Activated CD8-positive, alpha-beta memory T cell treated with anti-CD3 and anti-CD28 coated beads, Interleukin-2, amount 50 U/mL, for 1 hour (primary cell): ENCODE data around the gene ADD2.
"Not testable (repeated sequence)": the region's sequence is repeated elsewhere in the genome, so short reads cannot be mapped to it uniquely, and the experiment has no call there.

Experiments used
- DNase-seq: peaks from one replicate; pipeline ENCODE4 v3.0.0-alpha.2; 2020; ENCODE audit errors: extremely low read depth

Gene ADD2, protein sequence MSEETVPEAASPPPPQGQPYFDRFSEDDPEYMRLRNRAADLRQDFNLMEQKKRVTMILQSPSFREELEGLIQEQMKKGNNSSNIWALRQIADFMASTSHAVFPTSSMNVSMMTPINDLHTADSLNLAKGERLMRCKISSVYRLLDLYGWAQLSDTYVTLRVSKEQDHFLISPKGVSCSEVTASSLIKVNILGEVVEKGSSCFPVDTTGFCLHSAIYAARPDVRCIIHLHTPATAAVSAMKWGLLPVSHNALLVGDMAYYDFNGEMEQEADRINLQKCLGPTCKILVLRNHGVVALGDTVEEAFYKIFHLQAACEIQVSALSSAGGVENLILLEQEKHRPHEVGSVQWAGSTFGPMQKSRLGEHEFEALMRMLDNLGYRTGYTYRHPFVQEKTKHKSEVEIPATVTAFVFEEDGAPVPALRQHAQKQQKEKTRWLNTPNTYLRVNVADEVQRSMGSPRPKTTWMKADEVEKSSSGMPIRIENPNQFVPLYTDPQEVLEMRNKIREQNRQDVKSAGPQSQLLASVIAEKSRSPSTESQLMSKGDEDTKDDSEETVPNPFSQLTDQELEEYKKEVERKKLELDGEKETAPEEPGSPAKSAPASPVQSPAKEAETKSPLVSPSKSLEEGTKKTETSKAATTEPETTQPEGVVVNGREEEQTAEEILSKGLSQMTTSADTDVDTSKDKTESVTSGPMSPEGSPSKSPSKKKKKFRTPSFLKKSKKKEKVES

DNA sequence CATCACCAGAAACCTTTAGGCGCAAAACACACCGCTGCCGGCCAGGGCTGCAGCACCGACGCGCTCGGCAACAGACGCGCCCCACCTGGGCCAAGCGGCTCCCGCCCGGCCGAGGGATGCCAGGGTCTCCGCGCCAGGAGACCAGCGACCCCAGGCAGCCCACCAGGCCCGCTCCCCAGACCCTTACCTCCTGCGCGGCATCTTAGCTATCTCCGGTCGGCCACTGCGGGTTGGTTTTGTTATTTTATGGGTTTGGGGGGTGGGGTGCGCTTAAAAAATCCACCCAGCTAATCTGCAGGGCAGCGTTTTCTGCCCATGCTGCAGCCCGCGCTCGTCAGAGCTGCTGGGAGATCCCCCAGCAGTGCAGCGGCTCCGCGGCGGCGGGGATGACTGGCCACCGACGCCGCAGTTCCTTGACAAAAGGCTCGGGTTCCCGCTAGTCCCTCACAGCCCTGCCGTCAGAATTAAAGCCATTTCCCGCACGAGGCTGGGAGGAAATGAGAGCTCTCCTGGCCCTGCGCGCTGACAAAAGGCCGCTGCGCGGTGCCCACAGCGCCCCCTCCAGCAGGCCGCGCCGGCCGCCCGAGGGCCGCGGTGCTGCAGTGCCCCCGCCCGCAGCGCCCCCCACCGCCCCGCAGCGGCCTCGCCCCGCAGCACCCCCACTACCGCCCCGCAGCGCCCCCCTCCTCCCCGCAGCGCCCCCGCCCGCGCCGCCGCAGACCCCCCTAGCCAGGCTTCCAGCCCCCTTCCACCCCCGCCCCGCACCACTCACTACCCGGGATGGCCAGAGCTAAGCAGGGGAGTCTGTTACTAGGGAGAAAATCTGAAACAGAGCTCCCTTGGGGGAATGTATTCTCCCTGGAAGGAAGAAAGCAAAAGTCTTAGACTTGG lies at the start of gene ADD2:
ADD2 (minus strand) TSS at position 502 of the 891 bp plus-strand sequence. CDS start 61,792 bp downstream, outside the sequence.
- DNase-seq = no peak

GRCh38 chr2:70817284-70817954 lies 49.4 kb upstream of the ADD2 start:
- DNase-seq = no peak

DNA sequence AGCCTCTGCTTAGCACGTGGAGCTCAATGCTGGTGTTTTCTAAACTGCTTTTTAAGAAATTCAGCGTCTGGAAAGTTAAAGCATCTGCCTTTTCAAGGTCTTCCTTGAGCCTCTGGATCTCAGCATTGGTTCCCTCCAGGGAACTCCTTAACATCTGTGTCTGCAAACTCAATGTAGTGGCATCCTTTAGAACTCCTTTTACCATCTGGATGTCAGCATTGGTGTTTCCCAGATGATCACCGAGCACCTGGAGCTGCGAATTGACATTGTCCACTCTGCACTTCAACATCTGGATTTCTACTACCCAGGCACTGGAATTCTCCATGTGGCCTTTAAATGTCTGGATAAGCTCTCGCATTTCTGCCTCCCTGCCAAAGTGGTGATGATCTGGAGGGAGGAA lies 48.7 kb upstream of the ADD2 start:
- no peak for DNase-seq

- no peak for DNase-seq
Measured at GRCh38 chr2:70808983-70809958, 41.3 kb upstream of the ADD2 start.

- DNase-seq = no peak
Measured at GRCh38 chr2:70807828-70808118, 39.8 kb upstream of the ADD2 start.

DNA sequence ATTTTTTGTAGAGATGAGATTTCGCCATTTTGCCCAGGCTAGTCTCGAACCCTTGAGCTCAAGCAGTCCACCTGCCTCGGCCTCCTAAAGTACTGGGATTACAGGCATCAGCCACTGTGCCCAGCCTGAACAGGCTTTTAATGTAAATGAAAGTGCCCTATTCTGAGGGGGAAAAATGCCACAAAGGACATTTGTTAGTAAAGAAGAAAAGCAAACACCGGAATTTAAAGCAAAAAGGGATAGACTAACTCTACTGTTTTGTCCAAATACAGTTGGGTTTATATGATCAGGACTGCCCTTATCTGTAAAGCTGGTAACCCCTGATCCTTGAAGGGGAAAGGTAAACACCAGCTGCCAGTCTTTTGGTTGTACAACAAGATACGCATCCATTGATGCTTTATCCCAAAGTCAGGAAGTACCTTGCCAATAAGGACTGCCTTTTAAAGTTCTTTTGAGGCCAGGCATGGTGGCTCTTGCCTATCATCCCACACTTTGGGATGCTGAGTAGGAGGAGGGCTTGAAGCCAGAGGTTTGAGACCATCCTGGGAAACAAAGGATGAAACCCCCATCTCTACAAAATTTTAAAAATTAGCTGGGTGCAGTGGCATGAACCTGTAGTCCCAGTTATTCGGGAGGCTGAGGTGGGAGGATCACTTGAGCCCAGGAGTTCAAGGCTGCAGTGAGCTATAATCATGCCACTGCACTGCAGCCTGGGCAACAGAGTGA lies 39.3 kb upstream of the ADD2 start:
- no peak for DNase-seq

GRCh38 chr2:70806620-70807019 lies 38.6 kb upstream of the ADD2 start:
- DNase-seq = no peak

- no peak for DNase-seq
Measured at GRCh38 chr2:70806013-70806412, 38.0 kb upstream of the ADD2 start.

GRCh38 chr2:70801607-70802263 lies 33.7 kb upstream of the ADD2 start:
- DNase-seq = no peak

GRCh38 chr2:70799706-70800105 lies 31.7 kb upstream of the ADD2 start:
- no peak for DNase-seq

DNA sequence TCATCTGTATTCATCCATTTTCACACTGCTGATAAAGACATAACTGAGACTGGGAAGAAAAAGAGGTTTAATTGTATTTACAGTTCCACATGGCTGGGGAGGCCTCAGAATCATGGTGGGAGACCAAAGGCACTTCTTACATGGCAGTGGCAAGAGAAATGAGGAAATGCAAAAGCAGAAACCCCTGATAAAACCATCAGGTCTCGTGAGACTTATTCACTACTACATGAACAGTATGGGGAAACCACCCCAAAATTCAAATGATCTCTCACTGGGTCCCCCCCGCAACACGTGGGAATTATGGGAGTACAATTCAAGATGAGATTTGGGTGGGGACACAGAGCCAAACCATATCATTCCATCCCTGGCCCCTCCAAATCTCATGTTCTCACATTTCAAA lies 30.0 kb upstream of the ADD2 start:
- not testable (repeated sequence) for DNase-seq

GRCh38 chr2:70797506-70797905 lies 29.5 kb upstream of the ADD2 start:
- no peak for DNase-seq

- DNase-seq = no peak
Measured at GRCh38 chr2:70796262-70796661, 28.3 kb upstream of the ADD2 start.

GRCh38 chr2:70795164-70795995 lies 27.4 kb upstream of the ADD2 start:
- no peak for DNase-seq

DNA sequence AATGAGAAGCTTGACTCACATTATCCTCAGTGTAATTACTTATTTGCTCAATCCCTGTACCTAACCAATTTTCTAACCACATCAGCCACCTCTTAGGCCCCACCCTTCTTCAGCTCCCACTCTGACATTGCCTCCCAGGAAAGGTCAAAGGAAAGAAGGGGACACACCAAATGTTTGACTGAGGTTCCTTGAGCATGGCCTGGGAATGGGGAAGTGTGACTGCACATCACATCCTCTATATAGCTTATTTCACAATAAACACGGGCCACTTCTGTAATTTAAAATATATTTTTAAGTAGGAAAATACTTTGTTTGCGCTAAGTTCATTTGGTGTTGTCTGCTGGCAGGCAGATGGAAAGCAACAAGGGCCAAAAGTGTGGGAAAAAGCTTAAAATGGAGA lies 25.4 kb upstream of the ADD2 start:
- no peak for DNase-seq

- DNase-seq = no peak
Measured at GRCh38 chr2:70790136-70790828, 22.3 kb upstream of the ADD2 start, which contains the start of gene FIGLA. TSS of gene FIGLA (minus strand) at chr2:70790643. CDS start at chr2:70790638, 5 bp downstream.

GRCh38 chr2:70789304-70790135 lies 21.5 kb upstream of the ADD2 start:
- peak; percentile 19 for DNase-seq
